OCI-LY7 (cell line): ENCODE data around the gene TTC34.
"Not testable (repeated sequence)": the region's sequence is repeated elsewhere in the genome, so short reads cannot be mapped to it uniquely, and the experiment has no call there.

Experiments
- CTCF ChIP-seq: fragments of 200-600 bp; sonication (generic); conservative IDR thresholded peaks from 2 replicates; pipeline ENCODE4 v1.5.1; 2014; ENCODE audit warnings: mild to moderate bottlenecking, antibody characterized with exemption, low read length, moderate library complexity, mixed read lengths
- EZH2phosphoT487 ChIP-seq: fragments of 200-600 bp; sonication (generic); IDR thresholded peaks from 2 replicates; pipeline ENCODE4 v1.6.1; 2018; ENCODE audit warnings: low read depth, borderline replicate concordance, mild to moderate bottlenecking, mixed run types, antibody characterized with exemption, low read length, moderate library complexity, mixed read lengths

- not testable (repeated sequence) for TF ChIP-seq EZH2phosphoT487, CTCF
These were observed 49.0 kb downstream of the TTC34 start for GRCh38 chr1:2752503-2752902.
